ENCODE data around the gene TRIM63.

Gene TRIM63

GRCh38 chr1:26079960-26080814 is 12.8 kb upstream of the TRIM63 start:
- no peak for DNase-seq (ENCODE audit: low read depth, low spot score)
- no peak for TF ChIP-seq CTCF (IDR thresholded peaks at IDR 0.05; ENCODE audit: low read depth, low read length)
- in situ Hi-C loops (cut with HindIII; ENCODE audit: low sequenced_read_pairs) = no loop called here
- H3K4me3 ChIP-seq (ENCODE audit: low read depth, low read length) = no peak overlapping the region

- in situ Hi-C loops (cut with HindIII; ENCODE audit: low sequenced_read_pairs) = no loop called here
- no peak for DNase-seq (ENCODE audit: low read depth, low spot score)
- no peak for TF ChIP-seq CTCF (IDR thresholded peaks at IDR 0.05; ENCODE audit: low read depth, low read length)
- no peak overlapping the region for H3K4me3 ChIP-seq (ENCODE audit: low read depth, low read length)
Observed at GRCh38 chr1:26079178-26079563, 11.7 kb upstream of the TRIM63 start.

- in situ Hi-C loops (cut with HindIII; ENCODE audit: low sequenced_read_pairs) = no loop called here
- TF ChIP-seq CTCF (IDR thresholded peaks at IDR 0.05; ENCODE audit: low read depth, low read length) = no peak
- DNase-seq (ENCODE audit: low read depth, low spot score) = no peak
- no peak overlapping the region for H3K4me3 ChIP-seq (ENCODE audit: low read depth, low read length)
Observed at GRCh38 chr1:26078286-26079177, 11.1 kb upstream of the TRIM63 start.

- H3K4me3 ChIP-seq (ENCODE audit: low read depth, low read length) = no peak overlapping the region
- TF ChIP-seq CTCF (IDR thresholded peaks at IDR 0.05; ENCODE audit: low read depth, low read length) = no peak
- in situ Hi-C loops (cut with HindIII; ENCODE audit: low sequenced_read_pairs) = no loop called here
- DNase-seq (ENCODE audit: low read depth, low spot score) = no peak
Observed at GRCh38 chr1:26077524-26077923, 10.1 kb upstream of the TRIM63 start.

- no peak for DNase-seq (ENCODE audit: low read depth, low spot score)
- no peak overlapping the region for H3K4me3 ChIP-seq (ENCODE audit: low read depth, low read length)
- in situ Hi-C loops (cut with HindIII; ENCODE audit: low sequenced_read_pairs) = no loop called here
- no peak for TF ChIP-seq CTCF (IDR thresholded peaks at IDR 0.05; ENCODE audit: low read depth, low read length)
Observed at GRCh38 chr1:26075421-26076144, 8.2 kb upstream of the TRIM63 start.

GRCh38 chr1:26072305-26072704 is 4.9 kb upstream of the TRIM63 start:
- H3K4me3 ChIP-seq (ENCODE audit: low read depth, low read length) = no peak overlapping the region
- no peak for DNase-seq (ENCODE audit: low read depth, low spot score)
- in situ Hi-C loops (cut with HindIII; ENCODE audit: low sequenced_read_pairs) = no loop called here
- no peak for TF ChIP-seq CTCF (IDR thresholded peaks at IDR 0.05; ENCODE audit: low read depth, low read length)

All from astrocyte of the spinal cord (primary cell).